Smooth muscle cell of the brain vasculature (primary cell): ENCODE data around the gene SPP2.

Source experiments
- DNase-seq: peaks from one replicate; pipeline ENCODE4 v3.0.0-alpha.2; 2012; ENCODE audit warnings: low read depth, low spot score

The SPP2 gene

DNA sequence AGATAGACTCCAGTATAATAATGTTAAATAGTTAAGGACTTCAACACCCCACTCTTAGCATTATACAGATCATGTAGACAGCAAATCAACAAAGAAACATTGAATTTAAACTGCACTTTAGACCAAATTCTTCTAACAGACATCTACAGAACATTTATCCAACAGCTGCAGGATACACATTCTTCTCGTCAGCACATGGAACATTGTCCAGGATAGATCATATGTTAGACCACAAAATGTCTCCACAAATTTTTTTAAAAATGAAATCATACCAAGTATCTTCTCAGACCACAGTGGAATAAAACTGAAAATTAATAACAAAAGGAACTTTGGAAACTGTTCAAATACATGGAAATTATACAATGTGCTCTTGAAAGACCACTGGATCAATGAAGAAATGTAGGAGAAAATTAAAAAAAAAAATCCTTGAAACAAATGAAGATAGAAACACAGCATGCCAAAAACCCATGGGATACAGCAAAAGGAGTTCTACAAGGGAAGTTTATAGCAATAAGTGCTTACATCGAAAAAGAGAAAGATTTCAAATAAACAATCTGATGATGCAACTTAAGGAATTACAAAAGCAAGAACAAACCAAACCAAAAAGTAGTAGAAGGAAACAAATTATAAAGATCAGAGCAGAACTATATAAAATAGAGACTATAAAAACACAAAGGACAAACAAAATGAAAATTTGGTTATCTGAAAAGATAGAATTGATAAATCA is 12.3 kb upstream of the SPP2 start:
- no peak for DNase-seq

DNA sequence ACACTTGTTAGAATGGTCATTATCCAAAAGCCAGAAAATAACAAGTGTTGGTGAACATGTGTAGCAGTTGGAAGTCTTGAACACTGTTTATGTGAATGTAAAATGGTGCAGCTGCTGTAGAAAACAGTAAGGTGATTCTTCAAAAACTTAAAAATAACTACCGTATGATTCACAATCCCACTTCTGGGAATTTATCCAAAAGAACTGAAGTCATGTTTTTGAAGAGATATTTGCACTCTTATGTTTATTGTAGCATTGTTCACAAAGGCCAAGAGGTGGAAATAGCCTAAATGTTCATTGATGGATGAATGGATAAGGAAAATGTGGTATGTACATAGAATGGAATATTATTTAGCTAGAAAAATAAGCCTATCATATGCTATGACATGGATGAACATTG is 6.3 kb upstream of the SPP2 start:
- DNase-seq = no peak

DNA sequence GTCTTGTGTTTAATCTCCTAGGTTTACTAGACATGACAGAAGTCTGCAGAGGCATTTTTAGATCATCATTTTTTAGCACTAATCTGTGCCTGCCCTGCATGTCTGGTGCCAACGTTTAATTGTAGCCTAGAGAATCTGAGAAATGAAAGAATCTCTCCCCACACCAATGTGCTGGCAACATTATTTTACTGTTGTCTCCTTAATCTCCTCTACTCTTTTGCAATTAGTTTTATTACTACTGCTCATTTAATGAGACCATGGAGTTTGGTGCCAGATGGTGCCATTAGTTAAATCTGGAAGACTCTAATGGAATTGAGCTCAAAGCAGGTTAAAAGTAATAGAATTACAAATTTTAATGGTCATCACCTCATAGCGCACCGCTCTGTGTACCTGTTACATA is 4.0 kb upstream of the SPP2 start:
- no peak for DNase-seq

DNA sequence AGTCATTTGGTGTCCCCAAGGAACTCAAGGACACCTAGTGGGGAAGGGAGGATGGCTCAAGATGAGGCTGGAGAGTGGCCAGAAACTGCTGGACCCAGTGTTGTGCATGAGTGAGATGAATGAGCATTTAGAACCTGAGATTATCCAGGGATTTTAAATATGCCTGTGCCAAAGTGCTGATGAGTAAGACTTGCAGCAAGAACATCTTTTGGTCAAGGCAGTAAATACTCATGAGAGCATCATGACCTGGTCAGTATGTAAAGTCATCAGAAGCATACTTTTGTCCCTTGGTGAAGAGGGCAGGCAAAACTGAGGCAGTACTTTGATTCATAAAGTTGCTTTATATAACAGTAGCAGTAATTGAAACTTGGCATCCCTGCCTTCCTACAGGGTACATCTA is 3.1 kb upstream of the SPP2 start:
- DNase-seq = no peak

DNA sequence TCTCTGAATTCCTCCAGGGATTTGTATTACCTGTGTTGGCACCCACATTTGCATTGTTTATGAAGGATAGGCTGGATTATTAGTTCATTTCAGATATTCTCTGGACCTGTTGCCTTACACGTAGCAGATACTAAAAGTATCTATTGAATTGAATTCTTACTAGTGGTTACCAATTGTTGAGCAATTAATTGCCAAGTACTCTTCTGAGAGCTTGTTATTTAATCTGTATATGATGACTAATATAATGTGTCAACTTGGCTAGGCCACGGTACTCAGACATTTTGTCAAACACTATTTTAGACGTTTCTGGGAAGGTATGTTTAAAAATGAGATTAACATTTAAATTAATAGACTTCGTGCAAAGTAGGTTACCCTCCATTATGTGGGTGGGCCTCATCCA is 2.5 kb upstream of the SPP2 start:
- no peak for DNase-seq

DNA sequence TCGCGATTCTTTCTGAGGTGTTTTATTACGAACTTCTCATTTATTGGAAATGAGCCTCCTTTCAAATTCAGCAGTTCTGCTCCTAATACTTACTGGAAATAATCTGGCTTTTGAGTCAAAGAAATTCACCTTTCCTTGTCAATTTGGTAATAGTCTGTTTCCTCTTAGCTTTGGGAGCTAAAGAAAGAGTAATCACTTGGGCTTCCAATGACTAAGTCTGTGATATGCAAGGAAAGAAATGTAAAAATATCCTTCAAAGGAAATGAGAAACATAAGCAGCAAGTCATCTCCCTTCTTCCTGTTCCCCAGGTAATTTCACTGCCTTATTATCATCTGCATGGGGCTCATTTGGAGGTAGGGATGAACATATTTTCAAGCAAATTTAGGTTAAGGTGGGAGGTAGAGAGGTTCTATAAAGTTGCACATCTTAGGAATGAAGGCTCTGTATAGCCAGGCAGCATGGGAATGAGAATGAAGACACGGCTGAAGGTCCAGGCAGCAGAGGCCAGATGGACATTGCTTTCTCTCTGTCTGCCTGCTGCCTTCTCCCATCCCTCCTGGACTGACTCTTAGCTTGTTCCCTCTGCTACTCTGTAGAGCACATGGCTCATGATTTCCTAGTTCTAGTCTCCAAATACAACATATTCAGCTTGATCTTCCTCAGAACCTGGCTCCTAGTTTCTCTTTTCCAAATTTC is 1.0 kb downstream of the SPP2 start:
- no peak for DNase-seq

DNA sequence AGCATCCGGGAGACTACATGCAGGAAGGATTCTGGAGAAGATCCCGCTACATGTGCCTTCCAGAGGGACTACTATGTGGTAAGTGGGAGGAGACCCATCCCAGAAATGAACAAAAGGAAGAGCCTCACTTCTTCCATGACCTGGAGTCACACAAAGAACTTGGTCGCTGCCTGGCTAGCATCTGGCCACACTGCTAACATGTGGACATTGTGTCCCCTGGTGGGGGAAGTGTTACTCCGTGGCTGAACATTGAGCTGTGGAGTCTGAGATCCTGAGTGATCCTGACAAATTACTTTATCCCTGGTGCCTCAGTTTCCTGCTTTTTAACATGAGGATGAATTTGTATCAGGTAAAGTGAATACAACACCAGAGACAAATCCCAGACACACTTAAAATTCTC is 8.4 kb downstream of the SPP2 start:
- no peak for DNase-seq

DNA sequence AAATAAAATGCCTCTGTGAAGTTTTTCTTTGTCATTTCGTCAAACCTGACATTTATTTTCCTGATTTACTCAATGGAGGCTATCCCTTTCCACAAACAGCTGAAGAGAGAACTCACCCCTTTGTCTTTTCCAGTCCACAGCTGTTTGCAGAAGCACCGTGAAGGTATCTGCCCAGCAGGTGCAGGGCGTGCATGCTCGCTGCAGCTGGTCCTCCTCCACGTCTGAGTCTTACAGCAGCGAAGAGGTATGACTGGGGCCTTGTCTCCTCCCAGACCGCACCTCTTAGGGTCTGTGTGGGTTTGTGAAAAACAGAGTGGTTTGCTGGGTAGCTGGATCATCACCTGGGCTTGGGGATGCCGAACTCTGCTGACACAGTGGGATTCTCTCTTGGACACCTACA is 9.7 kb downstream of the SPP2 start:
- no peak for DNase-seq

DNA sequence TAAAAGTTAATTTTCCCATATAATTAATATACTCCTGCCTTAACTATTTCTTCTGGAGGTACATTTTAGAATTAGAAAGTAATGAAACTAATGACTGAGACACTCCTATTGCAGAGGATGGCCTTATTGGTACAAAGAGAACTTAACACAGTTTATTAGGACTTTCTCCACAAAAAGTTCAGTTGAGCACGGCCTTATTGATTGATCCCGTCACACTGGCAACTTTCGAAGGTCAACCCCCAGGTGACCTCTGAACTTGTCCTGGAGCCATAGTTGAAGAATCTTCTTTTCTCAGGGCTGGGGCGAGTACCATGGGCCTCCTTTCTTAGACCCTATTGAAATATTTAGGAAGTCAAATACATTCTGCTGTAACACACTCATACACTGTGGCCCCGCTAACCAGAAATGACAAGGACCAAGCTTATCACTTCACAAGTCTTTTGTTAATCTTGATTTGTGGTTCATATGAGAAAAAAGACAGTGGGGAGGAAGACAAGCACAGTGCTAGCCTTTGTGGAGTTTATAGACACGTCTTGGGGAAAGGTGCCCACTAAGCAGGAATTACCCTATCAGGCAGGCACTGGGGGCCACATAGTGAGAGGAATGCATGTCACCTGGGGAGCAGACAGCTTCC is 11.2 kb downstream of the SPP2 start:
- no peak for DNase-seq

DNA sequence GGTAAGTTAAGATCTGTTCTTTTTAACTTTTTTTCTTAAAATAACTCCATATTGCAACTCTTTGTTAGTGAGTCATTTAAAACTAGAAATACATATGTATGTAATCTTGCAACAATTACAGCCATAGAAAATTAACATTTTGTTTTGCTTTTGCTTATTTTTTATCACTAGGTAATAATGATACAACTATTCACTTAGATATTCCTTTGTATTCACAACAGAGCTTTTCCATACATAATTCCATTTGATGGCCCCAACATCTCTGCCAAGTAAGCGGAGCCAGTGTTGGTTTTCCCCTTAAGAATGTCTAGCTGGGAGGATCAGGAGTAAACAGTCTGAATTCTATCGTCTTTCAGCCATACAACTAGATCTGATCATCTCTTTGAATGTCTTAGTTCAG is 16.1 kb downstream of the SPP2 start:
- DNase-seq = no peak

DNA sequence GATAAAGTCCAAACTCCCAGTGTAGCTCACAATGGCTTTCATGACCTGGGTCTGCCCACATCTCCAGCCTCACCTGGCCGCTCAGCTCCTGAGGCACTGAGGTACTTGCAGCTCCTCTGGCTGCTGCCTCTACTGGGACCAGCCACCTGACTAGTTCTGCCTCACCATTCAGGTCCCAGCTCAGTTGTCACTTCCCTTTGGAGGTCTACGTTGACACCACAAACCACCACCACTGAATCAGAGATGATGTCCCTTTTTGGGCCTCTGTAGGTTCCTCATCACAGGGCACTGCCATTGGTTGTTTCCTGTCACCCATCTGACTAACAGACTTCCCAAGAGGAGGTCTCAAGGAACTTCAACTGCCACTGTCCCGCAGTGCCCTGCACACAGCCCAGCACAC is 21.2 kb downstream of the SPP2 start:
- no peak for DNase-seq

DNA sequence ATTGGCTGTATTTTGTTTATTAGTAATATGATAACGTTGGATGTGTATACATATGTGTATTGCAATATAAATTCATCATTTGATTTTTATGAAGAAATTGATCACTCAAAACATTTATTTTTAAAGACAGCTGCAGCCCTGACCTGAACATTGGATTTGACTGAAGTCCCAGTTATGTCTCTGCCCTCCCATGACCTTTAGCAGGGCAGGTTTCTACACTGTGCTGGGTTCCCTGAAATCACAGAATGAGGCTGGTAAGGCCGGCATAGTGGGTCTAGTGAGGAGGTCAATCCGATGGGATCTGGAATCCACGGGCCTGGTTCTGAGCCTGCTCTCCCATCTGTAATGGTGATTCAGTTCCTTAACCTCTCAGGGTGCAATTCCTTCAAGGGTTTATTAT is 22.0 kb downstream of the SPP2 start:
- no peak for DNase-seq

DNA sequence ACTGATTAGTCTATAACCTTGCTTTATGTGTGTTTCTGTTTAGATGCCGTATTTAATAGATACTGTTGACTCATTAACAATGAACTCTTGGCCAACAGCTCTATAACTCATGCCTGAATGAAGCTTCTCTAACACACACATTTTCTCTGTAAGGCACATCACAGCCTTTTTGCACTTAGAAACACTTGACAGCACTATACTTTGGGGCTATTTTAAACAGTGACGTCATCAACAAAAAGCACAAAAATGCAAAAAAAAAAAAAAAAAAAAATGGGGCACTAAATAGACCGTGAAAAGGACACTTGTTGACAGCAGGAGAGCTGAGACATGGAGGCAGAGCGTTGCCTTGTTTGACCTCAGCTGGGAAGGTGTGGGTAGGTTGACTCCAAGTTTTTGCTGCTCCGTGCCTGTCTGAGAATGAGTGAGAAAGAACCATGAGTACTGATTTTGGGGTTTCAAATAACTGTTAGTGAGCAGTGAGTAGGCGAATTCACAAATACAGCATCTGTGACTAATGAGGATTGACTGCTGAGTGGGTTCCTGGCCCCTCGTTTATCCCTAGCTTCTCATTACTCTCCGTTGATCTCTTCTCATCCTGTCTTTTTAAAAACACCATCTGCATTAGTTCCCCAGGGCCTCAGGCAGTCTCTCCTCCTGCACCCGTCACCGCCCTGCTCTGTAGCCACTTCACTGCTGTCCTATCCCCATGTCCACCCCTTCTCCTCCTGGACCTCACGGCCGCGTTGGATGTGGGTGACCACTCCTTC is 24.4 kb downstream of the SPP2 start:
- DNase-seq = no peak

DNA sequence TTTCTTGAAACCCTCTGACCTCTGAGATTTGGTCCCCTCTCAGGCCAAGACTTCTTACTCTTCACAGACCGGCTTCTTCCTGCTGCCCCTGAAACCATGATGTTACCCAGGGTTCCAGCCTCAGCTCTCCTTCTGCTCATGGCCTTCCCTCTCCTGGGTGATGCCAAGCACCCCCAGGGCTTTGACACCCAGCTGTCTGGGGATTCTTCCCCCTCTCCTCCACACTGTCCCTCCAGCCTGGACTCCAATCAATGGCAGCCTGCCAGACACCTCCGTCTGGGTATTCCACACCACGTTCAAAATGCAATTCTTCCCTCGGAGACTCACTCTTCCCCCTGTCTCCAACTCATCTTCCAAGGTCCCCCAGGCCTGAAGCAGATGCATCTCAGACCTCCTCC is 25.0 kb downstream of the SPP2 start:
- DNase-seq = no peak

DNA sequence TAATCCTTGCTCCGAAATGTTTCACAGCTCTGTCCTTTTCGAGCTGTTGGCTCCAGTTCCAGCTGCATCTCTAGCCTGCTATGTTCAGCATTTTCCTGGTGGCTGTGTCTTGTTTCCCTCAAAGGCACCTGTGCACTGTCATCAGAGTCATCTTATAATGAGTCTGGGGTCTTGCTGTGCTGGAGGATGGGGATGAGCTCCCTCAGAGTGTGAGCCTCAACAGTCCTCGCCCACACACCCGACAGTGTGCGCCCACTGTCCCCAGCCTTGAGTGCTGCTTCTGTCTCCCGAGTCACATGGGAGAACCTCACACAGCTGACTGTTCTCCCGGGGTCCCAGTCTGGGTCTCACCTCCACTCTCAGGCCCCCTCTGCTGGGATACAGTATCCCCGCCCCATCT is 25.4 kb downstream of the SPP2 start:
- DNase-seq = no peak

DNA sequence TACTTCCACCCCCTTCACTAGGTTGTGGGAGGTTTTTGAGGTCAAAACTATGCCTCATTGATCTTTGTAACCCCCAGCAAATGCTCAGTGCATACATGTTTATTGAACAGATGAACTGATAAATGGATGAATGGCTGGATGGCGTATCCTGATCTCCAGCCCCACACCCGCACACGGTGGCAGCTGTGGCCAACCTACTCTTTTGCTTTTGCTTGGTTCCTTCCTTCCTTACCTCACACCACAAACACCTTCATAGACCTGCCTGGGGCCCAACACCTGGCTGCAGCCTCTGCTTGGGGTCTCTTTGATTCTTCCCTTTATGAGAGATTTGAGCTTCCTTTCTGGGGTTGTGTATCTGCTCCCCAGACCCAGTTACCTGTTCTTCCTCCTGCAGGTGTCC is 25.9 kb downstream of the SPP2 start:
- DNase-seq = no peak

DNA sequence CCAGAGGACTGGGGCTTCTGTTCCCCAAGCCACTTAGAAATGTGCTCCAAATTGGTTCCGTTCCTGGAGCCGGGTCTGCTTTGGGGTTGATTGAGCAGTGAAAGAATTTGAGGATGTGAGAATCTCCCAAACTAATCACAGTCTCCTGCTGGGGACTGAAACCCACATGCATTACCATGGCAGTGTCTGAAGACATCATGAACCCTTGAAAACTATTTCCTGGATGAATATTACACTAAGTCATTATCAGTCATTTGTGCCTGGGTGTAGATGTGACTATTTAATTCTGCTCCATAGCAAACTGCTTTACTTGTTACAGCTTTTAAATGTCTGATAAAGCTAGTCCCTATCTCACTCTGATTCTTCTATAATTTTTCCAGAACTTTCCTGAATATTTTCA is 27.6 kb downstream of the SPP2 start:
- DNase-seq = no peak

DNA sequence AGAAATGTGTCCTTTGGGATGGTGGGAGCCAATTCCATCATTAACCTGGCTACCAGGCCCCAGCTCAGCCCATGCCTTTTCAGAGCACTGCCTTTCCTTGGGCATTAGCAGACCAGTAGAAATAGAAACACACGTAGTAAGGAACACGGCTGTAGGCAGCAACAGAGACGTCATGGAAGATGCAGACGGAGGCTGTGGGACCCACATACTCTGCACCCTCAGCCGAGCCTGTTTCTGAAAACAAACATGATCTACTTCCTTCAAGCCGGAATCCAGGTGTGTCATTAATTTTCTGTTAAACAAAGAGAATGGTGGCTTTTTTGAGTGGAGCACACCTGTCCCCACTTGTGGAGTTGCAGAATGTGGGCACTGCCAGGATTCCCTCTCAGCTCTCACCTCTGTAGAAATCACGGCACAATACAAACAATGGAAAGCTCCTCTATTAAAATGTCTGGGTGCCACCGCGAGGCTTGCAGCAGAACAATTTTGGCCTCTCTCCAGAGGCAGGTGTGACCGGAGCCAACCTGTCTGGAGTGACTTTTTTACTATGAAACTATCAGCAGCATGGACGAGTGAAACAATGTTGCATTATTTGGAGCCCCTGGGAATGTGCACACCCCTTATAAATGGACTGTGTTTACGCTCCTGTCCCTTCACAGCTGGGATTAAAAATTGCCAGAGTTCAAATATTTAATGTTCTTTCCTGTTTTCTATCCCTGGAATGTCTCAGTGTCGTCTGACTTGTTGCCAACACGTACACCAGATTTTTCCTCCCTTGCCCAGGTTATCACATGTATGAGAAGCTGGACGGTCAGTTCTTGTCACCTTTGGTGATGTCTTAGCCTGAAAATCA is 31.7 kb downstream of the SPP2 start:
- no peak for DNase-seq

DNA sequence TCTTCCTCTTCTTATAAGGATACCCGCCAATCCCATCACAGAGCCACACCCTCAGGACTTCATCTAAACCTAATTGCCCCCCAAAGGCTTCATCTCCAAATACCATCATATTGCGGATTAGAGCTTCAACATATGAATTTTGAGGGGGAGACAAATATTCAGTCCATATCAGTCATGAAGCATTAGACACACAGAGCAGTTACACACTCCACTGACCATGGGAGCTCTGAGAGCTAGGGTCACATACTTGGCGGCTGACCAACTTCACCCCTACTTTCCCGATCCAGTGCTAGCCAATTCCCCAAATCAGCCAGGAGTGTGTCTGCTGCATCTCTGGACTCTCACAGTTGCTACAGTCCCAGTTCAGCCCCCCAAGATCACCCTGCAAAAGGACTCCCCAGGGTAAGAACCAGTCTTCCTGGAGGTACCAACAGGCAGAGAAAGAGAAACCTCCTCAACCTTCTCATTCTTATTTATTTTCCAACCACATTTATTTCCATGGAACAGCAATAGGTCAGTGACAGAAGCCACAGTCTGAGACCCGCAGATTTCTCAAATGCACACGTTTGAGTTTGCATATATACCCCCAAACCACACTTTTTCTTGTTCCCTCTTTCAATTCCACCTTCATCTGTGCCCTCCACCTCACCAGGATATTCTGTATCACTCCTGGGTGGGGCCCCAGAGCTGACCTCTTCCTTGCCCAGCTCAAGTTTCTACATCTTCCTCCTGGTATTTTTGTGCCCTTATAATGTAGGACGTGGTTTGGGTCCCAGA is 33.3 kb downstream of the SPP2 start:
- no peak for DNase-seq

DNA sequence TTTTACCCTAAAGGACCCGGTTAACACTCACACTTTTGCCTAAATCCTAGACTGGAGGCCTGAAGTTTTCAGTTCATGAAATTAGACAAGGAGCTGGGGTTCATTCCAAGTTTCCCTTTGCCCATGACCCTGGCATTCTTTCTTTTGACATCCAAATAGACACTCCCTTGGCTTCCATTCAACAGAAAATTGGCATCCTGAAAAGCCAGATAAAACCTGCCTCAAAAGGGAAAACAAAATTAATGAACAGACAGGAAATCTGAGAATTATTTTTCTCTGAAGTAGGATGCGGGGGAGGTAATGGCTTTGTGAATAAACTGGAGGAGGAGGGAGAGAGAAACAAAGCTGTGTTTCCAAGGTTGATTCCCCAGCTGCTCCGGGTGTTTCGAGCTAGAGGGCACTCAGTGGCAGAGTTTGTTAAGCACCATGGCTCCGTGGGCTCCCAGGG is 41.0 kb downstream of the SPP2 start:
- DNase-seq = no peak

DNA sequence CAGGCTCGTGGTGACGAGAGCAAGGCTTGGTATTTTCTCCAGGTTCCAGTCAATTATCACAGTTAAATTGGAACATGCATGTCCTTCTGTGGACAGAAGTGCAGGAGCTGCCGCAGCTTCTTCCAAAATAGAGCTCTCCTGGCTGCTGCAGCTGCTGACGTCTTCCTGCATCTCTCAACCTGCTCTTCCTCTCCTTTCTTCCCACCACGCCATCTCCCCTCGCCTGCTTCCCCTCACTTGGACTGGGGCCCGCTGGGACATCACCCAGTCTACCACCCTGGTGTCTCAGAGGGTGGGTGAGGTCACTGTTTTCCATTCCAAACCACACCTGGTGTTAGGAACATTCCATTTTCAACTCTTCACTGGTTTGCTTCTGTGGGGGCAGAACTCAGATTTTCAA is 41.4 kb downstream of the SPP2 start:
- DNase-seq = no peak
